HG03520 (cell line): ENCODE results near the gene CDK5R2.

Experiments used
- ATAC-seq: cut with Tn5 transposase; IDR thresholded peaks from one replicate; pipeline ENCODE4 v1.9.1; 2021; ENCODE audit warnings: mild to moderate bottlenecking, moderate library complexity; ENCODE audit not compliant: unreplicated experiment

The CDK5R2 gene

GRCh38 chr2:218986148-218986761 lies 26.8 kb downstream of the CDK5R2 start:
- ATAC-seq: no peak

- no peak for ATAC-seq
Measured at GRCh38 chr2:218988164-218988563, 28.7 kb downstream of the CDK5R2 start.

GRCh38 chr2:218988650-218989049 lies 29.2 kb downstream of the CDK5R2 start:
- ATAC-seq: no peak

GRCh38 chr2:218990052-218990451 lies 30.6 kb downstream of the CDK5R2 start:
- no peak for ATAC-seq

GRCh38 chr2:218990612-218991011 lies 31.1 kb downstream of the CDK5R2 start:
- ATAC-seq: no peak

GRCh38 chr2:218991674-218992168 lies 32.3 kb downstream of the CDK5R2 start:
- no peak for ATAC-seq

GRCh38 chr2:218992196-218992595 lies 32.7 kb downstream of the CDK5R2 start:
- ATAC-seq: no peak

- ATAC-seq: no peak
Measured at GRCh38 chr2:218992703-218993344, 33.4 kb downstream of the CDK5R2 start.

- ATAC-seq: no peak
Measured at GRCh38 chr2:218993345-218994315, 34.2 kb downstream of the CDK5R2 start, which contains the start of gene CRYBA2. CRYBA2 (minus strand) TSS chr2:218993422; CDS start chr2:218993176, 246 bp downstream.

GRCh38 chr2:218995561-218995960 lies 36.1 kb downstream of the CDK5R2 start:
- no peak for ATAC-seq

GRCh38 chr2:218995972-218996711 lies 36.7 kb downstream of the CDK5R2 start:
- ATAC-seq: no peak

- no peak for ATAC-seq
Measured at GRCh38 chr2:218996937-218997336, 37.5 kb downstream of the CDK5R2 start.

- ATAC-seq: no peak
Measured at GRCh38 chr2:218997731-218998130, 38.3 kb downstream of the CDK5R2 start.

- no peak for ATAC-seq
Measured at GRCh38 chr2:218998414-218999002, 39.0 kb downstream of the CDK5R2 start.

- ATAC-seq: no peak
Measured at GRCh38 chr2:218999021-218999880, 39.8 kb downstream of the CDK5R2 start.

- ATAC-seq: no peak
Measured at GRCh38 chr2:218999881-219000568, 40.6 kb downstream of the CDK5R2 start.

- no peak for ATAC-seq
Measured at GRCh38 chr2:219000569-219000960, 41.1 kb downstream of the CDK5R2 start.

GRCh38 chr2:219001100-219001576 lies 41.7 kb downstream of the CDK5R2 start:
- no peak for ATAC-seq
